Karpas-422 (cell line): ENCODE results near the gene P2RX3. TPM values are rescaled to one million over a fixed set of nuclear protein-coding genes. Genes with fewer than 3 reads are reported as not detected.

Experiments
- DNase-seq: peaks from one replicate; pipeline ENCODE4 v3.0.0-alpha.2; 2015
- H2AFZ ChIP-seq: fragments of 200-600 bp; sonication (generic); 2 replicates; pipeline ENCODE4 v1.6.1; 2014; ENCODE audit warnings: antibody characterized with exemption, low read length, mixed read lengths
- H3K27ac ChIP-seq: fragments of 200-600 bp; sonication (generic); 2 replicates; pipeline ENCODE4 v1.5.1; 2014; ENCODE audit warnings: mild to moderate bottlenecking, low read length, moderate library complexity
- H3K27me3 ChIP-seq: fragments of 200-600 bp; sonication (generic); 2 replicates; pipeline ENCODE4 v1.6.1; 2014; ENCODE audit warnings: low read length, mixed read lengths
- H3K36me3 ChIP-seq: fragments of 200-600 bp; sonication (generic); 2 replicates; pipeline ENCODE4 v1.6.1; 2014; ENCODE audit warnings: low read length, mixed read lengths; ENCODE audit not compliant: insufficient read depth
- H3K4me1 ChIP-seq: fragments of 200-600 bp; sonication (generic); 2 replicates; pipeline ENCODE4 v1.6.1; 2014; ENCODE audit warnings: mild to moderate bottlenecking, low read length, mixed read lengths
- H3K4me2 ChIP-seq: fragments of 200-600 bp; sonication (generic); 2 replicates; pipeline ENCODE4 v1.6.1; 2014; ENCODE audit warnings: low read length, low read depth, mild to moderate bottlenecking; ENCODE audit not compliant: poor library complexity, severe bottlenecking
- H3K4me3 ChIP-seq: fragments of 200-600 bp; sonication (generic); 2 replicates; pipeline ENCODE4 v1.5.1; 2014; ENCODE audit warnings: mild to moderate bottlenecking, antibody characterized with exemption, low read length, mixed read lengths
- H3K79me2 ChIP-seq: fragments of 200-600 bp; sonication (generic); 2 replicates; pipeline ENCODE4 v1.6.1; 2014; ENCODE audit warnings: mild to moderate bottlenecking, low read length, mixed read lengths
- H3K9ac ChIP-seq: fragments of 200-600 bp; sonication (generic); 2 replicates; pipeline ENCODE4 v1.6.0; 2014; ENCODE audit warnings: low read length
- H3K9me2 ChIP-seq: fragments of 200-600 bp; sonication (generic), shearing (Covaris generic); replicated peaks from 2 replicates; pipeline ENCODE4 v1.6.0; 2014; ENCODE audit warnings: mild to moderate bottlenecking, low read length, moderate library complexity; ENCODE audit not compliant: insufficient read depth
- H3K9me3 ChIP-seq: fragments of 300-700, 200-600 bp; sonication (generic); 2 replicates; pipeline ENCODE4 v1.6.1; 2014; ENCODE audit warnings: low read length, mixed read lengths
- H4K20me1 ChIP-seq: fragments of 200-600 bp; sonication (generic); 2 replicates; pipeline ENCODE4 v1.6.1; 2014; ENCODE audit warnings: mild to moderate bottlenecking, antibody characterized with exemption, low read length, low read depth; ENCODE audit not compliant: insufficient read depth
- total RNA-seq: library from RNA; depleted of rRNA; stranded (reverse); fragments of >200 nt; shearing (Covaris generic); gene quantifications from 2 replicates; pipeline ENCODE4 v1.2.3, GENCODE V29; 2014; ENCODE audit warnings: low replicate concordance

P2RX3 gene
- total RNA-seq, 1 experiment from 2014 or later = not detected

- peaks cover 5% of the 10 kb centered on the region; the same call in 1 of the 2 replicates for H3K36me3 ChIP-seq
- H3K27me3 ChIP-seq = no peaks in the 10 kb centered on the region
- H4K20me1 ChIP-seq = no peaks in the 10 kb centered on the region
- H2AFZ ChIP-seq = no peak overlapping the region
- H3K79me2 ChIP-seq = peaks cover 33% of the 10 kb centered on the region
- H3K4me3 ChIP-seq = no peak overlapping the region
- H3K9me3 ChIP-seq = no peaks in the 10 kb centered on the region
- no peak for DNase-seq
- H3K4me2 ChIP-seq = no peak overlapping the region
- H3K9ac ChIP-seq = no peak overlapping the region
- peaks cover 32% of the 10 kb centered on the region for H3K4me1 ChIP-seq
- H3K9me2 ChIP-seq = no peaks in the 10 kb centered on the region
- no peak overlapping the region for H3K27ac ChIP-seq
Measured at GRCh38 chr11:57321388-57322255, 16.5 kb upstream of the P2RX3 start.

DNA sequence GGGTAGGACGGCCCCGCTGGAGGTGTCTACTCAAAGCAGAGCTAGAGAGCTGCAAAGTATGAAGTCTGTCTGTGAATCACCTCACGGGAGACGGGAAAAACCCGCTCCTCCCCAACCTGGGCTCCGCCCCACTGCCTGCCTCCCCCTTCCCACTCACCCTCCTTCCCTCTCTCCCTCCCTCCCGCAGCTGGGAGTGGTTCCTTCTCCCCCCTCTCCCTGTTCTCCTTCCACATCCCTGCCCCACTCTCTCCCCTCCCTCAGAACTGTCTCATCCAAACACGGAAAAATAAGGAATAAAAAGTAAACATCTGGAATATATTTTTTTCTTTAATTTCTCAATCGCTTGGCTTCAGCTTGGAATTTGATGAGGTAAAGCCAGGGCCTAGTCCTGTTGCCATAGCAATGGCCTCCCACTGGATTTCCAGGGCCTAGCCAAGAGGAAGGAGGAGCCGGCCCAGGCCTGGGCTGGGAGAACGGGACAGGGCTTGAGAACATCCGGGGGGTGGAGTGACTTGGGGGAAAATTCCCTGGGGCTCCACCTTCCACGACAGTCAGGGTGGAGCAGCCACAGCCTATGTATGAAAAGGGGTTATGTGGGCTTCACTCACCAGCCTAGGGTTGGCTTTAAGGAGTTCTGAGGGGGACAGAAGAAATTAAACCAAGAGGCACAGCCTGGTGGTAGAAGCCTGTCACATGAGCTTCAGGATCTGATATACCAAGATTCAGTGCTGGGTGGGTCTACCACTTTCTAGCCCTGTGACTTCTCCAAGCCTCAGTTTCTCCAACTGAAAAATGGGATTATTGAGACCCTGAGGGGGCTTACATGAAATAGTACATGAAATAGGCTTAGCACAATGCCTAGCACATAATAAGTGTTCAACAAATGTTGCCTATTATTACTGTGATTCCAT lies 15.6 kb upstream of the P2RX3 start:
- H3K79me2 ChIP-seq = peaks cover 33% of the 10 kb centered on the region
- peaks cover 41% of the 10 kb centered on the region for H3K4me1 ChIP-seq
- no peak for DNase-seq
- no peaks in the 10 kb centered on the region for H4K20me1 ChIP-seq
- H2AFZ ChIP-seq = no peak overlapping the region
- no peak overlapping the region for H3K4me2 ChIP-seq
- H3K36me3 ChIP-seq = peaks cover 4% of the 10 kb centered on the region; the same call in 1 of the 2 replicates
- H3K9me3 ChIP-seq = no peaks in the 10 kb centered on the region
- H3K27me3 ChIP-seq = no peaks in the 10 kb centered on the region
- no peak overlapping the region for H3K27ac ChIP-seq
- no peaks in the 10 kb centered on the region for H3K9me2 ChIP-seq
- H3K9ac ChIP-seq = no peak overlapping the region
- H3K4me3 ChIP-seq = no peak overlapping the region

DNA sequence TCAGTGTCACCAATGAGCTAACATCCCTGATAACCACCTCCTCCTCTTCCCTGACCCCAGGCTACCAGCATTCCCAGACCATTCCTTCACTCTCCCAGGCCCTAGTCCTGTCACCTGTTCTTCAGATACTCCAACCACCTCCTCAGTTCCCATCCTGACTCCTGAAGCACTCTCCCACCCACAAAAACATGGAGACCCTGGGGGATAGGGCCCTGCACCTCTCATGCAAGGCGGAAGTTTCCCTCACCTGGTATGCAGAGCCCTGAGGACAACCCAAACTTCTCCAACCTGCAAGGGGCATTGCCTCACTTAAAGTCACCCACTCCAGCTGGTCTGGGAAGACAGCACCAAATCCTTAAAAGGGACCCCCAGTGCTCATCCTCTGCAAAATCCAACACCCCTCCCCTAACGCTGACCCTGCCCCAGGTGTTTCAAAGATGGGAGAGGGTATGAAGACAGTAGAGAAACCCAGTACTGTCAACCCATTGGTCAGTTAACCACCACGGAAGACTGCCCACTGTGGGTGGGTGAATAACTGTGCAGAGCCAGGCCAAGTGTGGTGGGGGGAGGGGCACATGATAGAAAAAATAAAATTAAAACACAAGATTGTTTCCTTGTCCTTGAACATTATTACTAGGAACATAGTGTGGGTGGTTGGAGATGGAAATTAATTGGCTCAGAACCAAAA lies 14.8 kb upstream of the P2RX3 start:
- Histone ChIP-seq H3K9me3 (no peaks in the 10 kb centered on the region), H3K27ac (no peak overlapping the region), H3K4me3 (peak overlapping the region; percentile 71), H3K4me1 (peaks cover 46% of the 10 kb centered on the region), H3K9ac (peak overlapping the region; percentile 80; the same call in 1 of the 2 replicates), H2AFZ (no peak overlapping the region), H3K9me2 (no peaks in the 10 kb centered on the region), H3K36me3 (peaks cover 7% of the 10 kb centered on the region; the same call in 1 of the 2 replicates), H3K4me2 (peak overlapping the region; percentile 88), H3K79me2 (peaks cover 33% of the 10 kb centered on the region), H3K27me3 (no peaks in the 10 kb centered on the region), H4K20me1 (no peaks in the 10 kb centered on the region)
- no peak for DNase-seq

DNA sequence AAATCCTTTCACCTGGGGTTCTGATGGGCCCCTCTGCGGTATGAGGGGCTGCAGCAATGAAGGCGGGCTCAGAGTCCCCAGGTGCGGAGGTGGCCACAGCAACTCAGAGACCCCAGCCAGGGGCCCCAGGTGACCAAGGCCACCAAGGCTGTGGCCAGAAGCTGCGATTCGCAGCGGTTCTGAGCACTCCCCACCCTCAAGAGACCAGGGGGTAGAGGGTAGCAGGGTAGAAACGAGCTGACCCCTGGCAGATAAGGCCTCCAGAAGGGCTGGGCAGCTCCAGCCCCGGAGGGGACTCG lies 14.3 kb upstream of the P2RX3 start:
- H3K36me3 ChIP-seq = peaks cover 12% of the 10 kb centered on the region; the same call in 1 of the 2 replicates
- H3K9me3 ChIP-seq = no peaks in the 10 kb centered on the region
- H2AFZ ChIP-seq = no peak overlapping the region
- H3K4me1 ChIP-seq = peaks cover 46% of the 10 kb centered on the region
- no peak for DNase-seq
- no peaks in the 10 kb centered on the region for H3K27me3 ChIP-seq
- H3K79me2 ChIP-seq = peaks cover 33% of the 10 kb centered on the region
- H4K20me1 ChIP-seq = no peaks in the 10 kb centered on the region
- no peak overlapping the region for H3K27ac ChIP-seq
- H3K9me2 ChIP-seq = no peaks in the 10 kb centered on the region
- peak overlapping the region; percentile 71 for H3K4me3 ChIP-seq
- peak overlapping the region; percentile 80 for H3K9ac ChIP-seq
- peak overlapping the region; percentile 88 for H3K4me2 ChIP-seq

DNA sequence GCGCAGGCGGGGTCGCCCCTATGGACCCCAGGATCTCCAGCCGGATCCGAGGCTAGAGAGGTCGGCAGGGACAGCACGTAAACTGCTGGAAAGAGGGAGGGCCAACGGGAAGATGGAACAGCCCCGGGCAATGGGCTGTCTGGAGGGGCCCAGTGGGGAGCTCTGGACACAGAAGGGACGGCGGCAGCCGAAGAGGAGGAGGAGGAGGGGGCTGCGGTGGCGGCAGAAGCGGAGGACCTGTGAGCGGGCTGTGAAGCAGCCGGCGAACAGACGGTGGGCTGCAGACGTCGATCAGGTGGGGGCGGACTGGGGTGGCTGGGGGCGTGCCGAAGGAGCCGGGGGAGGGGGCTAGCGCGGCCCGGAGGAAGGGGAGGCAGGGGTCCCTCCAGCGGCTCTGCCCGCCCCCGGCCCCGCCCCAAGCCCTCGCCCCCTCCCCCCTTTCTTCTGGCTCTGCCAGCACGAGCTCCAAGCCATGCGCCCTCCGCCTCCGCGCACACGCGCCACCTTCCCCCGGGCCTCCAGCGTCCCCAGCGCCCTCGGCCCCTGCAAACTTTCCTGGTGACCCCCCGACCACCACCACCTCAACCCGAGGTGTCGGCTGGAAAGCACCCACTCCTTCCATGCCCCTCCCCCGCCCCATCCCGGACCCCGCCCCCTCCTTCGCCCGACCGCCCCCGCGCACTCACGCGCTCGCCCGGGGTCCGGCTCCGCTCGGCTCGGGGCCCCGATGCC lies 13.8 kb upstream of the P2RX3 start:
- no peaks in the 10 kb centered on the region for H3K9me2 ChIP-seq
- no peaks in the 10 kb centered on the region for H3K9me3 ChIP-seq
- DNase-seq = peak; percentile 63
- H3K4me1 ChIP-seq = peaks cover 46% of the 10 kb centered on the region
- peaks cover 17% of the 10 kb centered on the region; the same call in 1 of the 2 replicates for H3K36me3 ChIP-seq
- H3K27ac ChIP-seq = peak overlapping the region; percentile 85; the same call in 1 of the 2 replicates
- no peaks in the 10 kb centered on the region for H3K27me3 ChIP-seq
- H3K4me3 ChIP-seq = peak overlapping the region; percentile 71
- no peaks in the 10 kb centered on the region for H4K20me1 ChIP-seq
- H3K79me2 ChIP-seq = peaks cover 33% of the 10 kb centered on the region
- H3K4me2 ChIP-seq = peak overlapping the region; percentile 88
- peak overlapping the region; percentile 80 for H3K9ac ChIP-seq
- no peak overlapping the region for H2AFZ ChIP-seq

DNA sequence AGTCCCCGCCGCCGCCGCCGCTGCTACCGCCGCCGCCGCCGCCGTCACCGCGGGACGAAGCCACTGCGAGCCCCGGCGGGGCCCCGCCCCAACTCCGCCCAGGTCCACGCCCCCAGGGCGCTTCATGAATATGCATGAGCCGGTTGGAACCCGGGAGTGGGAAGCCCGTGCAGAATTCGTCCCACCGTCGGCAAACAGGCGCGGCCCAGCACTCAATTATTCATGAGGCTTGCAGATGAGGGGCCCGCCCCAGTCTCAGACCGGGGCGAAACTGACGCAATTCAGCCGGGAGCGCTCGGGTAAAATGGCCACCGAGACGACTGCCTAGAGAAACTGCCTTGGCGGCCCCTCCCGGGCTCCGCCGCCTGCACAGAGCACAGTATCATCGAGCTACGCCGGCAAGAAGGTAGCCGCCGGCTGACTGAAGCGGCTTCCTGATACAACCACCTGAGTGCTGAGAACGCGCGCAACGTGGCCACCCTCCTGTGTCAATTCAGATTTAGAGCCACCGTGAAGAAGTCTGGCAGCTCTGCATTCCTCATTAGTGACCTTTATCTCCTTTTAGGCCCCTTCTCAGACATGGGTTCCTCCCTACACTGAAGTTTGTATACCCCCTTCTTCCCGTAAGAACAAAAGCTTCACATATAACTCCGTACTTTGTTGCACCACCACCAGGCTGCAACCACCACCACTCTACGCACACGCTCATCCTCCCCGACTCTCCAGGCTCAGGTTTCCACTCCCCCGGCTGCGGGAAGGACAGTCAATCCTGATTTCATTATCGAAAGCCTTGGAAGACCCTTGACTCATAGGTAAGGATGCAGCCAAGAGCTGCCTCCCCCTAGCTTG lies 13.0 kb upstream of the P2RX3 start, which contains the start of gene TNKS1BP1:
Gene TNKS1BP1, minus strand, starts transcription at position 67 of the 849 bp plus-strand sequence. CDS start 3,067 bp downstream, outside the sequence.
- peaks cover 46% of the 10 kb centered on the region for H3K4me1 ChIP-seq
- H3K9me3 ChIP-seq = no peaks in the 10 kb centered on the region
- peak within 1 kb of the TSS; percentile 88 for H3K4me2 ChIP-seq
- peak within 1 kb of the TSS; percentile 34 for H2AFZ ChIP-seq
- H3K27me3 ChIP-seq = no peaks in the 10 kb centered on the region
- peaks cover 33% of the 10 kb centered on the region for H3K79me2 ChIP-seq
- peaks cover 25% of the 10 kb centered on the region; the same call in 1 of the 2 replicates for H3K36me3 ChIP-seq
- H3K9me2 ChIP-seq = no peaks in the 10 kb centered on the region
- peak within 1 kb of the TSS; percentile 71 for H3K4me3 ChIP-seq
- H3K27ac ChIP-seq = peak within 1 kb of the TSS; percentile 85
- peak within 1 kb of the TSS; percentile 80 for H3K9ac ChIP-seq
- DNase-seq = peak; percentile 96
- H4K20me1 ChIP-seq = no peaks in the 10 kb centered on the region

GRCh38 chr11:57325735-57326048 lies 12.5 kb upstream of the P2RX3 start:
- Histone ChIP-seq H3K9ac (peak overlapping the region; percentile 80), H3K4me3 (peak overlapping the region; percentile 71), H3K27ac (peak overlapping the region; percentile 85), H3K9me2 (no peaks in the 10 kb centered on the region), H3K36me3 (peaks cover 30% of the 10 kb centered on the region; the same call in 1 of the 2 replicates), H3K4me2 (peak overlapping the region; percentile 88), H3K27me3 (no peaks in the 10 kb centered on the region), H2AFZ (peak overlapping the region; percentile 34; the same call in 1 of the 2 replicates), H3K79me2 (peaks cover 33% of the 10 kb centered on the region), H3K4me1 (peaks cover 46% of the 10 kb centered on the region), H3K9me3 (no peaks in the 10 kb centered on the region), H4K20me1 (no peaks in the 10 kb centered on the region)
- DNase-seq = no peak
